Peyer's patch (tissue), 4 donors: ENCODE results near the gene HEATR3. TPM values are rescaled to one million over a fixed set of nuclear protein-coding genes. Genes with fewer than 3 reads are reported as not detected.

Experiments
- DNase-seq, 3 donors: peaks; one replicate each; pipeline ENCODE4 v3.0.0-alpha.2; 2017 to 2019
- H3K27ac ChIP-seq, 4 donors: fragments of 200-600 bp; sonication (generic); one replicate each; pipeline ENCODE4 v1.5.1; 2016 to 2019
- H3K27me3 ChIP-seq, 2 donors: fragments of 200-600 bp; sonication (generic); one replicate each; pipeline ENCODE4 v1.5.1; 2019
- H3K36me3 ChIP-seq, 3 donors: fragments of 200-600 bp; sonication (generic); one replicate each; pipeline ENCODE4 v1.5.1; 2016 to 2019
- H3K4me1 ChIP-seq, 4 donors: fragments of 200-600 bp; sonication (generic); one replicate each; pipeline ENCODE4 v1.5.1; 2016 to 2019
- H3K4me3 ChIP-seq, 4 donors: fragments of 200-600 bp; sonication (generic); 1 replicate in 3 of 4; 2 replicates in 1 of 4; pipeline ENCODE4 v1.5.1; 2016 to 2019; ENCODE audit warnings: mild to moderate bottlenecking in 1 of 4
- H3K9me3 ChIP-seq, 4 donors: fragments of 200-600 bp; sonication (generic); one replicate each; pipeline ENCODE4 v1.5.1; 2016 to 2019; ENCODE audit warnings: mild to moderate bottlenecking in 1 of 4
- POLR2A ChIP-seq, 2 donors: fragments of 450-650 bp; IDR thresholded peaks; one replicate each; pipeline ENCODE4 v1.5.1; 2017; ENCODE audit warnings: antibody characterized with exemption in 2 of 2, mild to moderate bottlenecking in 2 of 2, moderate library complexity in 2 of 2
- total RNA-seq, 4 donors: library from RNA; depleted of rRNA; stranded (reverse); fragments of >200 nt; gene quantifications; one replicate each; pipeline ENCODE4 v1.1.0, GENCODE V29; 2016
- TF ChIP-seq, protein P1 (sequence below), 6 experiments: fragments of 450-650 bp in 4 of 6; fragments of 200-600 bp in 2 of 6; sonication (generic) in 1 of 6; IDR thresholded peaks; one replicate each; pipeline ENCODE4 v1.5.1; 2017 to 2019; ENCODE audit warnings: antibody characterized with exemption in 6 of 6, mild to moderate bottlenecking in 3 of 6, moderate library complexity in 1 of 6

Gene HEATR3, protein sequence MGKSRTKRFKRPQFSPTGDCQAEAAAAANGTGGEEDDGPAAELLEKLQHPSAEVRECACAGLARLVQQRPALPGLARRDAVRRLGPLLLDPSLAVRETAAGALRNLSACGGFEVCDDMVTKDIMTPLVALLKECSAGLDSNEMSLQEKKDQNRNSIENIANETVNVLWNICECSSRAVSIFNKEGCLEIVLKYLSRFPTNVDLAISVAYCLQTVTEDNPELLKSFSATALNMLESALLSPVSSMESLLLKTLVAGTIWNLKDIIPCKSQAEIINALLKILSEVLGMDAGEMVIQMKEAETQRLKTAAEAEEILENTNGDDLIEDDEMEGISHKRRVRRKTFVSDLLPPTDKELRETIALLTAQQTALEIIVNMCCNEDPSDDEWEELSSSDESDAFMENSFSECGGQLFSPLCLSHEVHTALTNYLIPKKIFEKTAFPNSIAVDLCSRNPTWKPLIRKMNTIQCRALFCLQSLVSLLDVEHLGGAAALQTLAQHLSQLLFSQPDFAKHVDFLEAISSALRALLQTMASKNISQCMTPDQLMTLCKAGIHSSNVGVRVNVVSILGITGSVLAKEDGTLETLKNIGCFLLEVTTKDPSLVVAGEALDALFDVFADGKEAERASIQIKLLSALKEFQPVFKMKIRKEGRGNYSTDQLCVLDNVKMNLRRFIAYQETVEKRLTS
- total RNA-seq: 10 to 100 TPM; 22.4 to 39.7 (median 29.6) TPM

DNA sequence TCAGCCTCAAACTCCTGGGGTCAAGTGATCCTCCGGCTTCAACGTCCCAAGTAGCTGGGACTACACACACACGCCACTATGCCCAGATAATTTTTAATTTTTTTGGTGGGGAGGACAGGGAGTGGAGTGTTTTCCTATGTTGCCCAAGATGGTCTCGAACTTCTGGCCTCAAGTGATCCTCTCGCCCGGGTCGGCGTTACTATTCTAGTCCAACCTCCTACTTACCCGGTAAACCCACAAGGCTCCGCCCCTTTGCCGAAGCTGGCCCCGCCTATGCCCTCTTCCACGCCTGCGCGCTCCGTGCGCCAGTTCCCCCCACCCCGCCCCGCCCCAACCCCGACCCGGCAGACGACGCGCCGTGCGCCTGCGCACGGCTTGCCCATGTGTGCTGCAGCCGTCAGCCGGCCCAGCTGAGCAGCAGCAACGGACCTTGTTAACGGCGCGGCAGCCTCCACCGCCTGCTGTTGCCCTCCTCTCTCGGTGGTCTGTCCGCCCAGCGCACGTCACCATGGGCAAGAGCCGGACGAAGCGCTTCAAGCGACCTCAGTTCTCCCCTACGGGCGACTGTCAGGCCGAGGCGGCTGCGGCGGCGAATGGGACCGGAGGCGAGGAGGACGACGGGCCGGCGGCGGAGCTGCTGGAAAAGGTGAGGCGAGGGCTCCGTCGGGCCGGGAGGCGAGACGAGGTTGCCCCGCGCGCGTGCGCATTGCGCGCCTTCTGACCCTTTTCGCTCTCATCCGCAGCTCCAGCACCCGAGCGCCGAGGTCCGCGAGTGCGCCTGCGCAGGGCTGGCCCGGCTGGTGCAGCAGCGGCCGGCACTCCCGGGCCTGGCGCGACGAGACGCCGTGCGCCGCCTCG, at the start of gene HEATR3:
Gene HEATR3 (plus strand): TSS at position 347 of the 858 bp plus-strand sequence. CDS start 162 bp downstream, at position 509.
- H3K4me1 ChIP-seq: peaks cover 0 to 18% (median 4%) of the 10 kb centered on the region in 4 donors

DNA sequence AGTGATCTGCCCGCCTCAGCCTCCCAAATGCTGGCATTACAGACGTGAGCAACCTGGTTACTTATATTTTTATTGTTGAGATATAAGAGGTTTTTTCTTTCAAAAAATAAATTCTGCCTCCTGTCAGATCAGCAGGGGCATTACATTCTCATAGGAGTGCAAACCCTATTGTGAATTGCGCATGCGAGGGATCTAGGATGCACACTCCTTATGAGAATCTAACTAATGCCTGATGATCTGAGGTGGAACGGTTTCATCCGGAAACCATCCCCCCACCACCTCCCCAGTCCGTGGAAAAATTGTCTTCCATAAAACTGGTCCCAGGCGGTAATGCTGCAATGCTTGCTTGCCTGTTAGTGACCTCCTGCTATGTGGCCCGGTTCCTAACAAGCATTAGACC, 48.2 kb upstream of the HEATR3 start:
- H3K27me3 ChIP-seq: no peaks in the 10 kb centered on the region
- no peak overlapping the region for H3K4me3 ChIP-seq
- no peaks in the 10 kb centered on the region for H3K4me1 ChIP-seq
- no peak for TF ChIP-seq POLR2A (IDR thresholded peaks at IDR 0.05)
- TF ChIP-seq, protein P1, sequence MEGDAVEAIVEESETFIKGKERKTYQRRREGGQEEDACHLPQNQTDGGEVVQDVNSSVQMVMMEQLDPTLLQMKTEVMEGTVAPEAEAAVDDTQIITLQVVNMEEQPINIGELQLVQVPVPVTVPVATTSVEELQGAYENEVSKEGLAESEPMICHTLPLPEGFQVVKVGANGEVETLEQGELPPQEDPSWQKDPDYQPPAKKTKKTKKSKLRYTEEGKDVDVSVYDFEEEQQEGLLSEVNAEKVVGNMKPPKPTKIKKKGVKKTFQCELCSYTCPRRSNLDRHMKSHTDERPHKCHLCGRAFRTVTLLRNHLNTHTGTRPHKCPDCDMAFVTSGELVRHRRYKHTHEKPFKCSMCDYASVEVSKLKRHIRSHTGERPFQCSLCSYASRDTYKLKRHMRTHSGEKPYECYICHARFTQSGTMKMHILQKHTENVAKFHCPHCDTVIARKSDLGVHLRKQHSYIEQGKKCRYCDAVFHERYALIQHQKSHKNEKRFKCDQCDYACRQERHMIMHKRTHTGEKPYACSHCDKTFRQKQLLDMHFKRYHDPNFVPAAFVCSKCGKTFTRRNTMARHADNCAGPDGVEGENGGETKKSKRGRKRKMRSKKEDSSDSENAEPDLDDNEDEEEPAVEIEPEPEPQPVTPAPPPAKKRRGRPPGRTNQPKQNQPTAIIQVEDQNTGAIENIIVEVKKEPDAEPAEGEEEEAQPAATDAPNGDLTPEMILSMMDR (IDR thresholded peaks at IDR 0.05): no peak
- H3K9me3 ChIP-seq: no peaks in the 10 kb centered on the region
- no peak overlapping the region for H3K27ac ChIP-seq
- H3K36me3 ChIP-seq: no peaks in the 10 kb centered on the region
- no peak for DNase-seq

More for the DNA sequence above, at the start of gene HEATR3:
- Histone ChIP-seq H3K27ac (peak within 1 kb of the TSS; percentile 88 to 99 (median 96)), H3K27me3 (no peaks in the 10 kb centered on the region), H3K36me3 (peaks cover 0 to 17% (median 0%) of the 10 kb centered on the region in 3 donors), H3K9me3 (no peaks in the 10 kb centered on the region), H3K4me3 (peak within 1 kb of the TSS; percentile 64 to 98 (median 95))
- TF ChIP-seq, protein P1 (IDR thresholded peaks at IDR 0.05): peak in 1 of 6 experiments; percentile 28
- TF ChIP-seq POLR2A (IDR thresholded peaks at IDR 0.05): peak; percentile 22 to 33
- peak; percentile 88 to 97 (median 96) for DNase-seq

DNA sequence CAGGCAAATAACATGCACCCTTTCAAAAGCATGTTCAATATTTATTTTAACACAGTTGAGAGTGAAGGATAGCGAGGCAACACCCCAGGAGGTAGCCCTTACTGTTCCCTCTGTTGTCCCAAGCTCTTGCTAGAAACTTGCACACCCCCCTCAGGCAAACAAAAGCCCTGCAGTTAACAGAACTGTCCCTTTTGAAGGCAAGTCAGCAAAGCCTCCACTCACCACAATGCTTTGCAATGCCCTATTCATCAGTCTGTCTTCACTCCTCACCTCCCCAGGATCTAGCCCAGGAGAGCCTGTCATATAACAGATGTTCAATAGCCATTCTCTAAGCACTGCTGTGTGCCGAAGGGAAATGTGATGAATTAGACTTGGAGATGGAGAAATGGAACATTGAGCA, 44.2 kb upstream of the HEATR3 start:
- Histone ChIP-seq H3K9me3 (no peaks in the 10 kb centered on the region), H3K27me3 (no peaks in the 10 kb centered on the region), H3K36me3 (no peaks in the 10 kb centered on the region), H3K4me1 (peaks cover 0 to 11% (median 3%) of the 10 kb centered on the region in 4 donors), H3K4me3 (no peak overlapping the region), H3K27ac (no peak overlapping the region)
- DNase-seq: no peak
- TF ChIP-seq, protein P1 (IDR thresholded peaks at IDR 0.05): no peak
- TF ChIP-seq POLR2A (IDR thresholded peaks at IDR 0.05): no peak

DNA sequence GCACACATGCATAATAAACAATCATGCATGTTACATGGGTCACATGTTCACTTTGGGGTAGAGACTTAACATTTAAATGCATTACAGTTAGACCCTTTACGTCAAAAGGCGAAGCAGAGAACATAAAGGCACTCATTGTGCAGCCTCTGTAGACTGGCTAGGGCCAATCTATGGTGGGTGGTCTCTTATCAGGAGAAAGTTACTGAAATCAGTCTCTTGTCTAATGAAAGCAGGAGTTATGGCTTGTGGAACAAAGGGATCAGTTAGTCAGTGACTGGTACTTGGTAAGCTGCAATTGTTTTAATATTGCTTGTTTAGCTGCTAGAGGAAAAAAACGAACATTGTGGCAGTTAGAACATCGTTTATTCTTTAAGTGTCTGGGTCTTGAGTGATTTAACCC, 42.1 kb upstream of the HEATR3 start:
- Histone ChIP-seq H3K4me1 (peaks cover 0 to 18% (median 3%) of the 10 kb centered on the region in 4 donors), H3K9me3 (no peaks in the 10 kb centered on the region), H3K4me3 (no peak overlapping the region), H3K27me3 (no peaks in the 10 kb centered on the region), H3K27ac (no peak overlapping the region), H3K36me3 (no peaks in the 10 kb centered on the region)
- DNase-seq: no peak
- no peak for TF ChIP-seq POLR2A (IDR thresholded peaks at IDR 0.05)
- TF ChIP-seq, protein P1 (IDR thresholded peaks at IDR 0.05): no peak

DNA sequence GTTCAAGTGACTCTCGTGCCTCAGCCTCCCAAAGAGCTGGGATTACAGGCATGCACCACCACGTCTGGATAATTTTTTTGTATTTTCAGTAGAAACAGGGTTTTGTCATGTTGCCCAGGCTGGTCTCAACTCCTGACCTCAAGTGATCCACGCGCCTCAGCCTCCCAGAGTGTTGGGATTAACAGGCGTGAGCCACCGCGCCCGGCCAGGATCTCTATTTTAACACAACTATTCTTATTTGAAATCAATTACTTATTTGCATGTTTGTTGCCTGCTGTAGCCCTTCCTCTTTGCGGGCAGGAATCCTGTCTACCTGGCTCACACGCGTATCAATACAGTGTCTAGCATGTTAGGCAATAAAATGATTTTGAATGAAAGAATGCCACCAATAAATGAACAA, 41.6 kb upstream of the HEATR3 start:
- no peak overlapping the region for H3K4me3 ChIP-seq
- no peaks in the 10 kb centered on the region for H3K27me3 ChIP-seq
- no peak for TF ChIP-seq POLR2A (IDR thresholded peaks at IDR 0.05)
- TF ChIP-seq, protein P1 (IDR thresholded peaks at IDR 0.05): no peak
- no peaks in the 10 kb centered on the region for H3K36me3 ChIP-seq
- DNase-seq: no peak
- H3K9me3 ChIP-seq: no peaks in the 10 kb centered on the region
- no peak overlapping the region for H3K27ac ChIP-seq
- H3K4me1 ChIP-seq: peaks cover 0 to 18% (median 3%) of the 10 kb centered on the region in 4 donors
